Fibroblast of villous mesenchyme (primary cell): ENCODE measurements around the gene EXPH5. TPM values are rescaled to one million over a fixed set of nuclear protein-coding genes. Genes with fewer than 3 reads are reported as not detected.
A peak's percentile ranks its signal among the peaks of the same experiment; 100 is the strongest.
"Not testable (repeated sequence)": the region's sequence is repeated elsewhere in the genome, so short reads cannot be mapped to it uniquely, and the experiment has no call there.

ENCODE experiments used
- DNase-seq: peaks from one replicate; pipeline ENCODE4 v3.0.0-alpha.2; 2010; ENCODE audit warnings: low read depth
- H3K4me3 ChIP-seq: 2 replicates; pipeline ENCODE4 v1.5.1; 2011; ENCODE audit warnings: low read depth, mild to moderate bottlenecking, low read length
- CTCF ChIP-seq: IDR thresholded peaks from 2 replicates; pipeline ENCODE4 v1.5.1; 2012; ENCODE audit warnings: low read depth, mild to moderate bottlenecking, low read length; ENCODE audit not compliant: insufficient read depth
- total RNA-seq: library from RNA; depleted of rRNA; stranded (reverse); fragments of >200 nt; gene quantifications from 2 replicates; pipeline ENCODE4 v1.2.3, GENCODE V29; 2012

Gene EXPH5
- total RNA-seq, 1 donor, result 2.2 TPM

- no peak for DNase-seq
- TF ChIP-seq CTCF, result no peak
- no peak overlapping the region for H3K4me3 ChIP-seq
These were observed 23.5 kb upstream of the EXPH5 start for GRCh38 chr11:108617055-108617454.

DNA sequence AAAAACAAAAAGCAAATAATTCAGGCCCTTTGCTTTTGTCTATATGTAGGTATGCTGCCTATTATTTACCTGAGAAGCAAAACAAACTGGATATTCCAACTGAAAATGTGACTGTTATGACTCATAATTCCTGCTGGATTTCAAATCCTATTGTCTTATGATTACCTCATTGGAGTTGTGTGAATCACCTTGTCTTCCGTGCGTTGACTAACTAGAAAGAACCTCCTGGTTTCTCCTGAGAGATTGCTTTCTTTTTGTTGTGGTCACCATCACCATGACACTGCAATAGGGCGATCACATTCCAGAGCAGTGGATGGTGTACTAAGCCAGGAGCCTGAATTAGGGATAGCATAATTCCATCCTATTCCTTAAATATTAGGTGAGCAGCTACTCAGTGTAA lies 23.0 kb upstream of the EXPH5 start:
- H3K4me3 ChIP-seq, result no peak overlapping the region
- DNase-seq, result peak; percentile 21
- no peak for TF ChIP-seq CTCF

DNA sequence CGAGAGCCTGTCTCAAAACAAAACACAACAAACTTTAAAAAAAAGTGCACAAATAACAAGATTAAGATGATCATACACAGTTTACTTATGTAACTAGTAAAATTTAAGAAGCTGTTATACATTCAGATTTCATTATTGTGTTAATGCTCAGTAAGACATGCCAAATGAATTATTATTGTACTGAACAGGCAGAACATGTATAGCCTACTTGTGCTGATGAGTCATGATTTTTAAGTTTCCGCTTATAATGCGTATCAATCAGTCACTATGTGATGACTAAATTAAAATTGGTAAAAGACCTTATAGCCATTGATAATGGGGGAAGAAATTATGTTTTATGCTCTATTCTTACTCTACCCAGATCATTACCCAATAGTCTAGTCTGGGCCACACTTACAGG lies 20.5 kb upstream of the EXPH5 start:
- TF ChIP-seq CTCF, result no peak
- no peak overlapping the region for H3K4me3 ChIP-seq
- DNase-seq, result no peak

- no peak overlapping the region for H3K4me3 ChIP-seq
- TF ChIP-seq CTCF, result no peak
- peak; percentile 73 for DNase-seq
These were observed 16.1 kb upstream of the EXPH5 start for GRCh38 chr11:108609682-108610081.

DNA sequence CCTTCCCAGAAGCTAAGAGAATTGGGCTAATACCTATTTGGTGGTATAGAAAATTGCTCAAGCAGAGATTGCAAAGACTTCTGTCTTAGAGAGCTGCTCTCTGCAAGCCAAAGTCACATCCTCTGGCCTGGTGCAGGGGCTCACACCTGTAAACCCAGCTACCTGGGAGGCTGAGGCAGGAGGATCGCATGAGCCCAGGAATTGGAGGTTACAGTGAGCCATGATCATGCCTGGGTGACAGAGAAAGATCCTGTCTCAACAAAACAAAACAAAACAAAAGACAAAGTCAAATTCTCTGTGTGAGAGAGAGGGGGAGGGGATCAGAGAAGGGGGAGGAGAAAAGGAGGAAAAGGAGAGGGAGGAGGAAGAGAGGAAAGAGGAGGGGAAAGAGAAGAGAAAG lies 15.0 kb upstream of the EXPH5 start:
- DNase-seq, result no peak
- TF ChIP-seq CTCF, result no peak
- no peak overlapping the region for H3K4me3 ChIP-seq

- no peak overlapping the region for H3K4me3 ChIP-seq
- no peak for DNase-seq
- TF ChIP-seq CTCF, result no peak
These were observed 13.1 kb upstream of the EXPH5 start for GRCh38 chr11:108606495-108607160.

- no peak overlapping the region for H3K4me3 ChIP-seq
- DNase-seq, result no peak
- TF ChIP-seq CTCF, result no peak
These were observed 12.5 kb upstream of the EXPH5 start for GRCh38 chr11:108606070-108606469.

GRCh38 chr11:108602818-108603217 lies 9.2 kb upstream of the EXPH5 start:
- DNase-seq, H3K4me3 ChIP-seq: not testable (repeated sequence)
